Measurements from ENCODE around the gene RAB40A.

Gene RAB40A

GRCh38 chrX:103529550-103529949 lies 10.3 kb upstream of the RAB40A start:
- Histone ChIP-seq H3K36me3 (ENCODE audit: control insufficient read depth in 1 of 2, insufficient read depth in 2 of 2, low read length in 2 of 2) (no peaks in the 10 kb centered on the region), H3K9me3 (ENCODE audit: control insufficient read depth in 1 of 2, low read length in 2 of 2) (no peaks in the 10 kb centered on the region), H3K27ac (ENCODE audit: low read depth, low read length) (no peak overlapping the region), H3K27me3 (ENCODE audit: control insufficient read depth in 1 of 2, insufficient read depth in 2 of 2, low read length in 2 of 2) (no peaks in the 10 kb centered on the region), H3K9ac (ENCODE audit: low read depth in 1 of 2, low read length in 2 of 2) (no peak overlapping the region), H3K4me3 (ENCODE audit: low read depth in 1 of 2, low read length in 2 of 2) (no peak overlapping the region), H3K4me1 (ENCODE audit: control insufficient read depth in 1 of 2, insufficient read depth in 2 of 2, low read length in 2 of 2) (peaks cover 0 to 3% of the 10 kb centered on the region in 2 donors)

- no peak overlapping the region for H3K4me3 ChIP-seq (ENCODE audit: low read depth in 1 of 2, low read length in 2 of 2)
- no peaks in the 10 kb centered on the region for H3K27me3 ChIP-seq (ENCODE audit: control insufficient read depth in 1 of 2, insufficient read depth in 2 of 2, low read length in 2 of 2)
- no peak overlapping the region for H3K27ac ChIP-seq (ENCODE audit: low read depth, low read length)
- H3K9me3 ChIP-seq (ENCODE audit: control insufficient read depth in 1 of 2, low read length in 2 of 2), result no peaks in the 10 kb centered on the region
- no peak overlapping the region for H3K9ac ChIP-seq (ENCODE audit: low read depth in 1 of 2, low read length in 2 of 2)
- no peaks in the 10 kb centered on the region for H3K4me1 ChIP-seq (ENCODE audit: control insufficient read depth in 1 of 2, insufficient read depth in 2 of 2, low read length in 2 of 2)
- no peaks in the 10 kb centered on the region for H3K36me3 ChIP-seq (ENCODE audit: control insufficient read depth in 1 of 2, insufficient read depth in 2 of 2, low read length in 2 of 2)
These were observed 5.5 kb upstream of the RAB40A start for GRCh38 chrX:103524747-103525146.

GRCh38 chrX:103523605-103524004 lies 4.3 kb upstream of the RAB40A start:
- H3K9ac ChIP-seq (ENCODE audit: low read depth in 1 of 2, low read length in 2 of 2), result no peak overlapping the region
- H3K9me3 ChIP-seq (ENCODE audit: control insufficient read depth in 1 of 2, low read length in 2 of 2), result no peaks in the 10 kb centered on the region
- no peaks in the 10 kb centered on the region for H3K27me3 ChIP-seq (ENCODE audit: control insufficient read depth in 1 of 2, insufficient read depth in 2 of 2, low read length in 2 of 2)
- H3K27ac ChIP-seq (ENCODE audit: low read depth, low read length), result no peak overlapping the region
- no peaks in the 10 kb centered on the region for H3K4me1 ChIP-seq (ENCODE audit: control insufficient read depth in 1 of 2, insufficient read depth in 2 of 2, low read length in 2 of 2)
- H3K4me3 ChIP-seq (ENCODE audit: low read depth in 1 of 2, low read length in 2 of 2), result no peak overlapping the region
- H3K36me3 ChIP-seq (ENCODE audit: control insufficient read depth in 1 of 2, insufficient read depth in 2 of 2, low read length in 2 of 2), result no peaks in the 10 kb centered on the region

- no peaks in the 10 kb centered on the region for H3K27me3 ChIP-seq (ENCODE audit: control insufficient read depth in 1 of 2, insufficient read depth in 2 of 2, low read length in 2 of 2)
- no peak overlapping the region for H3K4me3 ChIP-seq (ENCODE audit: low read depth in 1 of 2, low read length in 2 of 2)
- no peak overlapping the region for H3K27ac ChIP-seq (ENCODE audit: low read depth, low read length)
- no peaks in the 10 kb centered on the region for H3K9me3 ChIP-seq (ENCODE audit: control insufficient read depth in 1 of 2, low read length in 2 of 2)
- H3K4me1 ChIP-seq (ENCODE audit: control insufficient read depth in 1 of 2, insufficient read depth in 2 of 2, low read length in 2 of 2), result no peaks in the 10 kb centered on the region
- H3K9ac ChIP-seq (ENCODE audit: low read depth in 1 of 2, low read length in 2 of 2), result no peak overlapping the region
- no peaks in the 10 kb centered on the region for H3K36me3 ChIP-seq (ENCODE audit: control insufficient read depth in 1 of 2, insufficient read depth in 2 of 2, low read length in 2 of 2)
These were observed 1.1 kb upstream of the RAB40A start for GRCh38 chrX:103520386-103520785.

GRCh38 chrX:103518571-103518970 lies 718 bp downstream of the RAB40A start:
- H3K27ac ChIP-seq (ENCODE audit: low read depth, low read length), result no peak overlapping the region
- H3K4me3 ChIP-seq (ENCODE audit: low read depth in 1 of 2, low read length in 2 of 2), result no peak overlapping the region
- no peaks in the 10 kb centered on the region for H3K27me3 ChIP-seq (ENCODE audit: control insufficient read depth in 1 of 2, insufficient read depth in 2 of 2, low read length in 2 of 2)
- no peaks in the 10 kb centered on the region for H3K4me1 ChIP-seq (ENCODE audit: control insufficient read depth in 1 of 2, insufficient read depth in 2 of 2, low read length in 2 of 2)
- no peaks in the 10 kb centered on the region for H3K36me3 ChIP-seq (ENCODE audit: control insufficient read depth in 1 of 2, insufficient read depth in 2 of 2, low read length in 2 of 2)
- H3K9me3 ChIP-seq (ENCODE audit: control insufficient read depth in 1 of 2, low read length in 2 of 2), result no peaks in the 10 kb centered on the region
- no peak overlapping the region for H3K9ac ChIP-seq (ENCODE audit: low read depth in 1 of 2, low read length in 2 of 2)

GRCh38 chrX:103517246-103517645 lies 2.0 kb downstream of the RAB40A start:
- Histone ChIP-seq H3K27ac (ENCODE audit: low read depth, low read length) (no peak overlapping the region), H3K4me3 (ENCODE audit: low read depth in 1 of 2, low read length in 2 of 2) (no peak overlapping the region), H3K27me3 (ENCODE audit: control insufficient read depth in 1 of 2, insufficient read depth in 2 of 2, low read length in 2 of 2) (no peaks in the 10 kb centered on the region), H3K4me1 (ENCODE audit: control insufficient read depth in 1 of 2, insufficient read depth in 2 of 2, low read length in 2 of 2) (no peaks in the 10 kb centered on the region), H3K36me3 (ENCODE audit: control insufficient read depth in 1 of 2, insufficient read depth in 2 of 2, low read length in 2 of 2) (no peaks in the 10 kb centered on the region), H3K9me3 (ENCODE audit: control insufficient read depth in 1 of 2, low read length in 2 of 2) (no peaks in the 10 kb centered on the region), H3K9ac (ENCODE audit: low read depth in 1 of 2, low read length in 2 of 2) (no peak overlapping the region)

- H3K9ac ChIP-seq (ENCODE audit: low read depth in 1 of 2, low read length in 2 of 2), result no peak overlapping the region
- no peaks in the 10 kb centered on the region for H3K27me3 ChIP-seq (ENCODE audit: control insufficient read depth in 1 of 2, insufficient read depth in 2 of 2, low read length in 2 of 2)
- H3K4me1 ChIP-seq (ENCODE audit: control insufficient read depth in 1 of 2, insufficient read depth in 2 of 2, low read length in 2 of 2), result no peaks in the 10 kb centered on the region
- no peak overlapping the region for H3K4me3 ChIP-seq (ENCODE audit: low read depth in 1 of 2, low read length in 2 of 2)
- H3K9me3 ChIP-seq (ENCODE audit: control insufficient read depth in 1 of 2, low read length in 2 of 2), result no peaks in the 10 kb centered on the region
- H3K27ac ChIP-seq (ENCODE audit: low read depth, low read length), result no peak overlapping the region
- H3K36me3 ChIP-seq (ENCODE audit: control insufficient read depth in 1 of 2, insufficient read depth in 2 of 2, low read length in 2 of 2), result no peaks in the 10 kb centered on the region
These were observed 5.7 kb downstream of the RAB40A start for GRCh38 chrX:103513476-103514108.

- Histone ChIP-seq H3K27ac (ENCODE audit: low read depth, low read length) (no peak overlapping the region), H3K4me1 (ENCODE audit: control insufficient read depth in 1 of 2, insufficient read depth in 2 of 2, low read length in 2 of 2) (no peaks in the 10 kb centered on the region), H3K27me3 (ENCODE audit: control insufficient read depth in 1 of 2, insufficient read depth in 2 of 2, low read length in 2 of 2) (no peaks in the 10 kb centered on the region), H3K36me3 (ENCODE audit: control insufficient read depth in 1 of 2, insufficient read depth in 2 of 2, low read length in 2 of 2) (no peaks in the 10 kb centered on the region), H3K9ac (ENCODE audit: low read depth in 1 of 2, low read length in 2 of 2) (no peak overlapping the region), H3K4me3 (ENCODE audit: low read depth in 1 of 2, low read length in 2 of 2) (no peak overlapping the region), H3K9me3 (ENCODE audit: control insufficient read depth in 1 of 2, low read length in 2 of 2) (no peaks in the 10 kb centered on the region)
These were observed 6.2 kb downstream of the RAB40A start for GRCh38 chrX:103513067-103513466.

GRCh38 chrX:103510031-103510430 lies 9.3 kb downstream of the RAB40A start:
- H3K4me1 ChIP-seq (ENCODE audit: control insufficient read depth in 1 of 2, insufficient read depth in 2 of 2, low read length in 2 of 2), result no peaks in the 10 kb centered on the region
- H3K9ac ChIP-seq (ENCODE audit: low read depth in 1 of 2, low read length in 2 of 2), result no peak overlapping the region
- no peaks in the 10 kb centered on the region for H3K9me3 ChIP-seq (ENCODE audit: control insufficient read depth in 1 of 2, low read length in 2 of 2)
- no peaks in the 10 kb centered on the region for H3K36me3 ChIP-seq (ENCODE audit: control insufficient read depth in 1 of 2, insufficient read depth in 2 of 2, low read length in 2 of 2)
- H3K27ac ChIP-seq (ENCODE audit: low read depth, low read length), result no peak overlapping the region
- H3K4me3 ChIP-seq (ENCODE audit: low read depth in 1 of 2, low read length in 2 of 2), result no peak overlapping the region
- H3K27me3 ChIP-seq (ENCODE audit: control insufficient read depth in 1 of 2, insufficient read depth in 2 of 2, low read length in 2 of 2), result no peaks in the 10 kb centered on the region

GRCh38 chrX:103503853-103504207 lies 15.5 kb downstream of the RAB40A start:
- H3K9me3 ChIP-seq (ENCODE audit: control insufficient read depth in 1 of 2, low read length in 2 of 2), result no peaks in the 10 kb centered on the region
- H3K27me3 ChIP-seq (ENCODE audit: control insufficient read depth in 1 of 2, insufficient read depth in 2 of 2, low read length in 2 of 2), result no peaks in the 10 kb centered on the region
- H3K27ac ChIP-seq (ENCODE audit: low read depth, low read length), result no peak overlapping the region
- no peaks in the 10 kb centered on the region for H3K36me3 ChIP-seq (ENCODE audit: control insufficient read depth in 1 of 2, insufficient read depth in 2 of 2, low read length in 2 of 2)
- H3K9ac ChIP-seq (ENCODE audit: low read depth in 1 of 2, low read length in 2 of 2), result no peak overlapping the region
- no peak overlapping the region for H3K4me3 ChIP-seq (ENCODE audit: low read depth in 1 of 2, low read length in 2 of 2)
- no peaks in the 10 kb centered on the region for H3K4me1 ChIP-seq (ENCODE audit: control insufficient read depth in 1 of 2, insufficient read depth in 2 of 2, low read length in 2 of 2)
